ENCODE measurements around the gene GRM3.

GRM3 gene

DNA sequence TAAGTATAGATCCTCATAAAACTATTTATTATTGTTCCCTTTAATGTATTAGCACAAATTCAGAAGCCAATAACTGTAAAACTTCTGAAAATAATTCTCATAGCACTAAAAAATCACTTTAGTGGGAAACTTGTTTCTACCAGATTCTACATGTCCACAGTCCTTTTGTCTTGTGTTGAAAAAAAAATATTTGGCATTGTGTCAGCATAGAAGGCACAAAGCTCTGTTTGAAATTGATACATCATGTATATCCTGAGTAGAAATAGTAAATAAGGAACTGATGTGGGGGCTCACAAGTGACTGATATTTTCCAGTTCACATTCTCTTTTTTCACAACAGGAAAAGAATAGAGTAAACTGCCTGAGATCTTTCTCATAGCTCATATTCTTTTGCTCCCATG, 134.6 kb downstream of the GRM3 start:
- Histone ChIP-seq H3K9ac (no peak overlapping the region), H3K4me1 (ENCODE audit: low read depth, poor library complexity, severe bottlenecking) (no peaks in the 10 kb centered on the region), H3K4me3 (IDR thresholded peaks at IDR 0.05; ENCODE audit: insufficient read depth, low read depth, low read length) (no peak overlapping the region), H4K20me1 (ENCODE audit: insufficient read depth) (no peaks in the 10 kb centered on the region), H3K36me3 (ENCODE audit: insufficient read depth) (no peaks in the 10 kb centered on the region), H3K27ac (no peak overlapping the region), H3K4me2 (no peak overlapping the region), H2AFZ (ENCODE audit: low read depth) (no peak overlapping the region), H3K79me2 (ENCODE audit: insufficient read depth, low read depth) (no peaks in the 10 kb centered on the region), H3K27me3 (ENCODE audit: insufficient read depth, low read depth) (no peaks in the 10 kb centered on the region)
- TF ChIP-seq, protein P1, sequence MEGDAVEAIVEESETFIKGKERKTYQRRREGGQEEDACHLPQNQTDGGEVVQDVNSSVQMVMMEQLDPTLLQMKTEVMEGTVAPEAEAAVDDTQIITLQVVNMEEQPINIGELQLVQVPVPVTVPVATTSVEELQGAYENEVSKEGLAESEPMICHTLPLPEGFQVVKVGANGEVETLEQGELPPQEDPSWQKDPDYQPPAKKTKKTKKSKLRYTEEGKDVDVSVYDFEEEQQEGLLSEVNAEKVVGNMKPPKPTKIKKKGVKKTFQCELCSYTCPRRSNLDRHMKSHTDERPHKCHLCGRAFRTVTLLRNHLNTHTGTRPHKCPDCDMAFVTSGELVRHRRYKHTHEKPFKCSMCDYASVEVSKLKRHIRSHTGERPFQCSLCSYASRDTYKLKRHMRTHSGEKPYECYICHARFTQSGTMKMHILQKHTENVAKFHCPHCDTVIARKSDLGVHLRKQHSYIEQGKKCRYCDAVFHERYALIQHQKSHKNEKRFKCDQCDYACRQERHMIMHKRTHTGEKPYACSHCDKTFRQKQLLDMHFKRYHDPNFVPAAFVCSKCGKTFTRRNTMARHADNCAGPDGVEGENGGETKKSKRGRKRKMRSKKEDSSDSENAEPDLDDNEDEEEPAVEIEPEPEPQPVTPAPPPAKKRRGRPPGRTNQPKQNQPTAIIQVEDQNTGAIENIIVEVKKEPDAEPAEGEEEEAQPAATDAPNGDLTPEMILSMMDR (conservative IDR thresholded peaks at IDR 0.05; ENCODE audit: low read depth, low read length), result no peak

DNA sequence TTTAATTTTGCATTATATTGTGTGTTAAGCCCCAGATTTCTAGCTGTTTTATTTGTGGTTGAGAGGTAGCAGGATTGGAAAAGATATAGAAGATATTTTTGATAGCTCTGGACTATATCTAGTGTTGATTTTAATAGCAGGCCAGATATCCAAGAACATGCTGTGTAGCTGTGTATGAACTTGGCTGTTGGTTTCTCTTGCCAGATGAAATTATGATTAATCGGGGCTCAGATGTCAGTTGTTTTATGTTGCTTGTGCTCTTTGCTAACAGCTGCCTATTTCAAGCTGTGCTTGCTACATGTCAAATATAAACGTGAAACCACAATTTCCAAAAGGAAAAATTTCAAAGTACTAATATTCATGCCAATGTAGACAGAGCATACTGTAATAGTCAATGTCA, 141.1 kb downstream of the GRM3 start:
- no peak overlapping the region for H3K9ac ChIP-seq
- H4K20me1 ChIP-seq (ENCODE audit: insufficient read depth), result no peaks in the 10 kb centered on the region
- no peaks in the 10 kb centered on the region for H3K27me3 ChIP-seq (ENCODE audit: insufficient read depth, low read depth)
- no peaks in the 10 kb centered on the region for H3K4me1 ChIP-seq (ENCODE audit: low read depth, poor library complexity, severe bottlenecking)
- no peak overlapping the region for H3K4me3 ChIP-seq (IDR thresholded peaks at IDR 0.05; ENCODE audit: insufficient read depth, low read depth, low read length)
- H2AFZ ChIP-seq (ENCODE audit: low read depth), result no peak overlapping the region
- no peaks in the 10 kb centered on the region for H3K79me2 ChIP-seq (ENCODE audit: insufficient read depth, low read depth)
- no peak overlapping the region for H3K27ac ChIP-seq
- TF ChIP-seq, protein P1 (conservative IDR thresholded peaks at IDR 0.05; ENCODE audit: low read depth, low read length), result no peak
- no peaks in the 10 kb centered on the region for H3K36me3 ChIP-seq (ENCODE audit: insufficient read depth)
- no peak overlapping the region for H3K4me2 ChIP-seq

DNA sequence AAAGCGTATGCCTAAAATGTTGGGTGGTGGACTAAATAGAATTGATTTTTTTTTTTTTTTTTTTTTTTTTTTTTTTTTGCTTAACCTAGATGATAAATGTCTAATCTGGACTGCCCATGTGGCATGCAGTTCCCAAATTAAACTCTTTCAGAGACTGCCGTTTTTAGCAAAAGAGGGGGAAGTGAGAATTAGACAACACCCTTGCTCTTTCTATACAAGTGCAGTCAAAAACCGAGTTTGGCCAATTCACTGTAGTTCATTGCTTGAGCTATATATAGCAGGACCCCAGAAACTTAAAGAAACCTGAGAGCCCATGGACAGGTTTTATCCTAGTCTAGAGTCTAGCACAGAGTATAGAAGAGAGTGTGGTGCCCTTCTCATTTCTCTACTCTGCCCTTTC, 141.9 kb downstream of the GRM3 start:
- no peak overlapping the region for H3K27ac ChIP-seq
- TF ChIP-seq, protein P1 (conservative IDR thresholded peaks at IDR 0.05; ENCODE audit: low read depth, low read length), result no peak
- no peaks in the 10 kb centered on the region for H4K20me1 ChIP-seq (ENCODE audit: insufficient read depth)
- no peaks in the 10 kb centered on the region for H3K27me3 ChIP-seq (ENCODE audit: insufficient read depth, low read depth)
- H2AFZ ChIP-seq (ENCODE audit: low read depth), result no peak overlapping the region
- no peak overlapping the region for H3K4me3 ChIP-seq (IDR thresholded peaks at IDR 0.05; ENCODE audit: insufficient read depth, low read depth, low read length)
- no peaks in the 10 kb centered on the region for H3K79me2 ChIP-seq (ENCODE audit: insufficient read depth, low read depth)
- no peaks in the 10 kb centered on the region for H3K4me1 ChIP-seq (ENCODE audit: low read depth, poor library complexity, severe bottlenecking)
- H3K4me2 ChIP-seq, result no peak overlapping the region
- H3K36me3 ChIP-seq (ENCODE audit: insufficient read depth), result no peaks in the 10 kb centered on the region
- no peak overlapping the region for H3K9ac ChIP-seq

DNA sequence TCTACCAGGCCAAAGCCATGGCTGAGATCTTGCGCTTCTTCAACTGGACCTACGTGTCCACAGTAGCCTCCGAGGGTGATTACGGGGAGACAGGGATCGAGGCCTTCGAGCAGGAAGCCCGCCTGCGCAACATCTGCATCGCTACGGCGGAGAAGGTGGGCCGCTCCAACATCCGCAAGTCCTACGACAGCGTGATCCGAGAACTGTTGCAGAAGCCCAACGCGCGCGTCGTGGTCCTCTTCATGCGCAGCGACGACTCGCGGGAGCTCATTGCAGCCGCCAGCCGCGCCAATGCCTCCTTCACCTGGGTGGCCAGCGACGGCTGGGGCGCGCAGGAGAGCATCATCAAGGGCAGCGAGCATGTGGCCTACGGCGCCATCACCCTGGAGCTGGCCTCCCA, 142.7 kb downstream of the GRM3 start:
- Histone ChIP-seq H2AFZ (ENCODE audit: low read depth) (no peak overlapping the region), H3K9ac (no peak overlapping the region), H4K20me1 (ENCODE audit: insufficient read depth) (no peaks in the 10 kb centered on the region), H3K4me2 (no peak overlapping the region), H3K79me2 (ENCODE audit: insufficient read depth, low read depth) (no peaks in the 10 kb centered on the region), H3K27me3 (ENCODE audit: insufficient read depth, low read depth) (no peaks in the 10 kb centered on the region), H3K4me3 (IDR thresholded peaks at IDR 0.05; ENCODE audit: insufficient read depth, low read depth, low read length) (no peak overlapping the region), H3K4me1 (ENCODE audit: low read depth, poor library complexity, severe bottlenecking) (no peaks in the 10 kb centered on the region), H3K27ac (no peak overlapping the region), H3K36me3 (ENCODE audit: insufficient read depth) (no peaks in the 10 kb centered on the region)
- TF ChIP-seq, protein P1 (conservative IDR thresholded peaks at IDR 0.05; ENCODE audit: low read depth, low read length), result no peak

DNA sequence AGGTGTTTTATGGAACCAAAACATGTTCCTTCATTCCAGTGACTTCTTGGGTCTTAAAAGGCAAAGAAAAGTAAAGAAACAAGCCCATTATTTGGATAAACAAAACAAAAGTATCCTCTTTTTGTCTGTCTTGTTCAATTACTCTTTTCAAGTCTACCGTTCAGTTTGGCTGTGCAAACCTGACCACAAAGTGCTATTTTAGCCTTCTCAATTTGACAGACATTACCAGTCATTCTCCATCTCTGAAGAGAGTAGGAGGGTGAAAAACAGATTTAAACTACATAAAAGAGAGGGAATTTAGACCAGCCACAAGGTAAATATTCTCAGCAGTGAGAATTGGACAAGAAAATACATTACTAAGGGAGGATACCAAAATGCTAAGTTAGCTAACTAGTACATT, 145.2 kb downstream of the GRM3 start:
- Histone ChIP-seq H4K20me1 (ENCODE audit: insufficient read depth) (no peaks in the 10 kb centered on the region), H3K9ac (no peak overlapping the region), H3K27ac (no peak overlapping the region), H3K27me3 (ENCODE audit: insufficient read depth, low read depth) (no peaks in the 10 kb centered on the region), H3K4me2 (no peak overlapping the region), H3K36me3 (ENCODE audit: insufficient read depth) (no peaks in the 10 kb centered on the region), H3K4me3 (IDR thresholded peaks at IDR 0.05; ENCODE audit: insufficient read depth, low read depth, low read length) (no peak overlapping the region), H3K79me2 (ENCODE audit: insufficient read depth, low read depth) (no peaks in the 10 kb centered on the region), H3K4me1 (ENCODE audit: low read depth, poor library complexity, severe bottlenecking) (no peaks in the 10 kb centered on the region), H2AFZ (ENCODE audit: low read depth) (no peak overlapping the region)
- TF ChIP-seq, protein P1 (conservative IDR thresholded peaks at IDR 0.05; ENCODE audit: low read depth, low read length), result no peak
